Lower leg skin (tissue), 3 donors: Measurements from ENCODE around the gene EEF1G.

ENCODE experiments used
- CTCF ChIP-seq, 3 donors: fragments of 450-650 bp; IDR thresholded peaks; one replicate each; pipeline ENCODE4 v1.5.1; 2016; ENCODE audit warnings: antibody characterized with exemption in 3 of 3, mild to moderate bottlenecking in 3 of 3, moderate library complexity in 2 of 3
- POLR2A ChIP-seq, 2 donors: fragments of 450-650 bp; IDR thresholded peaks; one replicate each; pipeline ENCODE4 v1.6.1; 2016 to 2017; ENCODE audit warnings: antibody characterized with exemption in 2 of 2, mild to moderate bottlenecking in 1 of 2, moderate library complexity in 1 of 2

GRCh38 chr11:62546929-62547625 lies 26.6 kb downstream of the EEF1G start:
- TF ChIP-seq CTCF (IDR thresholded peaks at IDR 0.05) (no peak), POLR2A (IDR thresholded peaks at IDR 0.05) (no peak)
